ENCODE measurements around the gene IGSF3. TPM values are rescaled to one million over a fixed set of nuclear protein-coding genes. Genes with fewer than 3 reads are reported as not detected.
"Not testable (repeated sequence)": the region's sequence is repeated elsewhere in the genome, so short reads cannot be mapped to it uniquely, and the experiment has no call there.

The IGSF3 gene
- polyA plus RNA-seq, 4 donors = 29.5 to 31.4 (median 30.4) TPM

DNA sequence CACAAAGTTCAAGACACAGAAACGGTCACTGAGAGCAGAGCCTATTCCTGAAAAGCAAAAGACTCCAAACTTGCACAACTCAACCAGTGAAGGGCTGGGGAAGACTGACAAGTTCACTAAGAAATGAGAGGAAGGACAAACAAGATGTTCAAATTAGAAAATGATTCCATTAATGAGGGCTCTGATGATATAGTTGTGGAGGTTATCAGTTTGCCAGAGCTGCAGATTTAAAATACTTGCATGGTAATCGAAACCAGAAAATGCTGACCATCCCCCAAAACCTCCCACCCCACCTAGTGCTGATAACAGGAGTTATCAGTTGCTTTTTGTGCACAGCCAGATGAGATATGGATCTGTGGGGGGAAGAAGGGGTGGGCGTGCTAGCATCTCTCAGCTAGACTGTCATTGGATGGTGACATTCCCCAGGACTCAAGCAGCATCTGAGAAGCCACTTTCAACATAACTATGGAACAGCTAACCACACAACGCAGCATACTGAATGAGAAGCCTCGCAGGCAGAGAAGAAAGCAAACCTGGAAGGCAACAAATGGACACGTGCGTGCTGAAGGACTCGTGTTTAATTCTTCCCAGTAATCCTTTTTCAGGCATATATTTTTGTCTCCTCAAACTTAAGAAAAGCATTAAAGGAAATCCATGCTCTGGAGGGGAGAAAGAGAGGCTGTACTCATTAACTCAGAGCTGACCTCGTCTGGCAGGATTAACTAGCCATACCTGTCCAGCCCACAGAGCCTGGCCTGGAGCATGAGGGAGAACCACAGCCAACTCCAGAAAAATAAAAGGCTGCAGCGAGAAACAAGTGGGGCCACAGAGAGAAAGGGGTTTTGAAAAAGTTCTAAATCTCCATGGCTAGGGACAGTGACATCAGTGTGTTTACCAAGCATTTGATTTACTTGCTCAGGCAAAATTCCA is 35.3 kb downstream of the IGSF3 start:
- not testable (repeated sequence) for DNase-seq (ENCODE audit: low read depth in 4 of 4, low spot score in 3 of 4)

DNA sequence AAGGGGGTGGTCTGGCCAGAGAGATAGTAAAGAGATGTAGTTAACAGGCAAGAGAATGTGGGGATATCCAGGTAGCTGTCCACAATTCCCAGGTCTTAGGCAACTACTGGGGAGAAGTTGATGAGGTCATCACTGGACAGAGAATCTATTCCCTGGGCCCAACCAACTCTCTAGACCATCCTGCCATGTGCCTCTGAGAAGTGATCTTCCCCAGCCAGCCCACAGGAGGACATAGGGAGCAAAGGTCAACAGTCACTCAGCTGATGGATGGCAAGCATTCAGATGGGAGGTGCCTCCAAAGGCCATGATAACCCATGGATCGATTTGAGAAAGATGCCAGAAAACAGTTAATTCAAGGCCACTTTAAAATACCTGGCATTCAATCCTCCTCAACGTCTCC is 36.0 kb downstream of the IGSF3 start:
- not testable (repeated sequence) for DNase-seq (ENCODE audit: low read depth in 4 of 4, low spot score in 3 of 4)

DNA sequence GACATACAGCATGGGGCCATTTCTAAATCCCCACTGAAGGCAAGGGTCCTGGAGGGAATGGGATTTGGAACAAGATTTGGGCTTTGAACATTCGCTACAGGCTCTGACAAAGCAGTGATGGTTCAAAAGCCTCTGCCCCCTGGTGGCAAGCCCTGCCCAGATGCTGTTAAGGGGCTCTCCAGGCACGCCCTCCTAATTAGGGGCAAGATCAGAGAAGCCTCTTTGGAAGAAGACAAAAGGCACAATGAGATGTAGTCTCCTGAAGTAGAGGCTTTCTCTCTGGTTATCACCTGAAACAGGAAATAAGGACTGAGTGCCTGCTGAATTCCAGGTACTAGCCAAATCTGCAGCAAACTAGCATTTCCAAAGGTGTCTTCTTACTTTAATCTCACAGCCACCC is 37.5 kb downstream of the IGSF3 start:
- DNase-seq (ENCODE audit: low read depth in 4 of 4, low spot score in 3 of 4) = not testable (repeated sequence)

DNA sequence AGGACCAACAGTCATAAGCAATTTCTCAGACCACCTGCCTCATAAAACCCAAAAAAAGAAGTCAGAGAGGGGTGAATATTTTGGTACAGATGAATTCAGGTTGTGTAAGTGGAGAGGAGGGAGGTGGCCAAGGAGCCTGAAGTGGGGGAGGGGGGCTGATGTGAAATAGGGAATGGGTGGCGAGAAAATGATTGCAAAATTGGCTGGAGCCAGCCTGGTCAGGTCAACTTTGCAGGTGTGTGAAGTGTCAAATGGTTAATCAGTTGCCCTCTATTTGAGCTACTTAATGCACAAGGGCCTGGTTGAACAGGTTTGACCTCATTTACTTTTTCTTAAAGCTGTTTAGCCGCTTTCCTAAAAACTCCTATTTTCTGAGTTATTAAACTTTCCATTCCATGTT is 38.1 kb downstream of the IGSF3 start:
- DNase-seq (ENCODE audit: low read depth in 4 of 4, low spot score in 3 of 4) = not testable (repeated sequence)

DNA sequence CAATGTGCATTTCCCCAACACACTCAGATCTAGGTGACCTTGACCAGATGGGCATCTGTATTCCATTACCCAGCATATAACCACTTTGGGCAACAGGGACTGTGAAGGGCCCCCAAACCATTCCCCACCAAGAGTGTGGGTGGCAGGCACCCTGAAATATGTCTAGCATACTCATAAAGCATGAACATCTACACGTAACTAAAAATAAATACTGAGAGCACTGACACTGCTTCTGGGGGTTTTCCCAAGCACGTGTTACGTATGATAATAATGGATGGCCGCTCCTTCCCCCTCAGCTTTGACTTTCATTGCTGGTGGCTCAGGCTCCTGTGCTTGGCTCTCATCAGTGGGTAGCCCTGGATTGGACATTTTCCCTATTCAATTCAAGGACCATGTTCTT is 39.1 kb downstream of the IGSF3 start:
- no peak for DNase-seq (ENCODE audit: low read depth in 4 of 4, low spot score in 3 of 4)

DNA sequence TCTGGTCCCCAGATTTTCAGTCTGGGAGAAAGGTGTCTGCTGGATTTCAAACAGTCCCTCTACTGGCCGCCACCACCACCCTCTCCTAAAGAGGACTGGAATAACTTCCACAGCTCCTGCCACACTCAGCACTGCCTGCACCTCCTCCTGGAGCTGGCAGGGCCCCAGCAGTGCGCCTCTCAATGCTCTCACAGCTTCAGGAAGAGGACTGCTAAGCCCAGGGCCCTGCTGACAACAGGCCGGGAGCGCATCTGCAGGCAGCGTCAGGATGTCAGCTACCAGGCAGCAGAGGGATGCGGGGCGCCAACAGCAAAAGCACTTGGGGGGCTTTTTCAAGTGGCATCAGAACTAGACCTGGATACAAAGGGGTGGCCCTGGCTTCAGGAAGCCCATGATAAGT is 40.2 kb downstream of the IGSF3 start:
- DNase-seq (ENCODE audit: low read depth in 4 of 4, low spot score in 3 of 4) = not testable (repeated sequence)

DNA sequence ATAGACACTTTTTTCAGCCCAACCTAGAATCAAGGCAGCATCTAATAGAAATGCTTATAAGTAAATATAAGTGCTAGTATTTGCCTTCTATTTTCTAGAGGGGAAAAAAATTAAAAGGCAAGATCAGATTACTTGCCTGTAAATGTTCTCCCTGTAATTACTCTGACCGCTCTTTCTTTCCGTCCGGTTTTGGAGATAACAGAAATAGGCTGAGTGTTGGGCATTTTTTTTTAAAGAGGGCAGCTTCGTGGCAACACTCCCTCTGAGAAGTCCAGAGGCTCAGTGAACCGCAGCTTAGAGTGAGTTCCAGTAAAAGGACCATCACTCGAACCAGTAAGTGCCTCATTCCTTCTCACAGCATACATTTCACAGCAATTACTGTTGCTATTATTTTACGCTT is 40.6 kb downstream of the IGSF3 start:
- not testable (repeated sequence) for DNase-seq (ENCODE audit: low read depth in 4 of 4, low spot score in 3 of 4)

DNA sequence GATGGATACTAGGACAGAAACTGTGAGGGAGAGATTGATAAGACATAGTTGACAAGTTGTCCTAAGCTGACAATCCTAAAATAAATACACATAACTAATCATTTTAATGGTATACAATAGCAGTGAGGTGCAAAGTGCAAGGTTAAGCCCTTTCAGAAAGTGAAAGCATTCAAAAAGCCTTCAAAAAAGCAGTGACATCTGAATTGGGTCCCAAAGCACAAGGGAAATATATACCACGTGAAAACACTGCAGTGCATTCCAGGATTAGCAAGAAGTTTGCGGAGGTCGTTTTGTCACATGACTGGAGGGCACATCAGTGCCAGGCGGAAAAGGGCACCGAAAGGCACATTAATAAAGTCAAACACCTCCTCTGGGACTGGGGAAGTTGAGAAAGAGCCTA is 42.4 kb downstream of the IGSF3 start:
- not testable (repeated sequence) for DNase-seq (ENCODE audit: low read depth in 4 of 4, low spot score in 3 of 4)

DNA sequence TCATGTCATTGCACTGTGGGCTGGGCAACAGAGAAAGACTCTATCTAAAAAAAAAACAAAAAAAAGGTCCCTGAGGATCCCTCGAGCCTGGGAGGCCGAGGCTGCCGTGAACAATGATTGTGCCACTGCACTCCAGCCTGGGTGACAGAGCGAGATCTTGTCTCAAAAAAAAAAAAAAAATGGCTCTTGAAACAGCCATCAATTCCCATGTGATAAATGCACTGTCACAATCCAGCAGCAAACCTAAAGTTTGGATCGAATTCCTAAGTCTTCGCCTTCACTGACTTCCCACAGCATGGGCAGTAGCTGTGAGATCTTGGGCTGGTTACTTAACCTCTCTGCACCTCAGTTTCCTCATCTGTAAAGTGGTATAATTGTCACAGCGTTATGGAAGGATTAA is 43.5 kb downstream of the IGSF3 start:
- no peak for DNase-seq (ENCODE audit: low read depth in 4 of 4, low spot score in 3 of 4)

DNA sequence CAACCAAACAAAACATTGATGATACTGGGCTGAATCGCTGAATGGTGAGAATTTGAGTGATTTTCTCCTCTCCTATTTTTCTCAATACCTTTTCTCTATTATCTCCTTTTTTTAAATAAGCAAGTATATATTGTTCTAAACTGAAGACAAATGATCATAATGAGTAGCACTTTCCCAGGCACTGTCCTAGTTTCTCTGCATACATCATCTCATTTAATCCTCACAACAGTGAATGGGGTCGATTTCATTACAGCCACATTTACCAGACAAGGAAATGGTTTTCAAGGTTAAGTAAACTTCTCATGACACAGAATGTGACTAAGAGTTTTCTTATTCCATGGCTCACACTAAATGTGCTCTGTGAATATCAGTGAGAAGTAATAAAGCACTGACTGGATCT is 45.0 kb downstream of the IGSF3 start:
- DNase-seq (ENCODE audit: low read depth in 4 of 4, low spot score in 3 of 4) = not testable (repeated sequence)

DNA sequence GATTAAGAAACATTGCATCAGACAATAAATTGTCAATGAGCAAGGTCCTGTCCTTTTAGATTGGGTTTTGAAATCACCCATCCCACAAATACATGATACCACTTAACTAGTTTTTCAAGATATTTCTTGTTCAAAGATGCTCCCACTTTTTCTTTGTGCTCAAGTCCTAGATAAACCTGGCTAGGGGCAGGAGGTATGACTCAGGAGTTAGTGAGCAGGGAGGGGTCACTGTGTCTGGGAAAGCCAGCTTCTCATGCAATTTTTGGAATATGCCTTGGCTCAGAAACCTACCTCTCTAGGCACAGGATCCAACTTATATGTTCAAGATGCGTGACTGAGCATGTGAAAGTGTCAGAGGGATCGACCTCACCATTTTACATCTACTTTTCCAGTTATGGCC is 45.8 kb downstream of the IGSF3 start:
- not testable (repeated sequence) for DNase-seq (ENCODE audit: low read depth in 4 of 4, low spot score in 3 of 4)

DNA sequence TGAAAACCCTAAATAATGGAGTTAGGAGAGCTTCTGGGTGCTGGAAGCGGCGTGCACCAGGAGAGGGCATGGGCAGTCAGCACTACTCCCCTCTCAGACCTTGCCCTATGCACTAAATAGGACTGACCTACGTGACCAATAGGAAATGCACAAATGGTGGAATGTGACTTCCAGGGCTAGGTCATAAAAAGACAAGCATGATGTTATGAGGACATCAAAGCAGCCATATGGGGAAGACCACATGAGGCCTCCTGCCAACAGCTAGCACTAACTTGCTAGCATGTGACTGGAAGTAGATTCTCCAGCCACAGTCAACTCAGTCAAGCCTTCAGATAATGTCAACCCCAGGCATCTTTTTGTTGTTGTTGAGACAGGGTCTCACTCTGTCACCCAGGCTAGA is 47.1 kb downstream of the IGSF3 start:
- DNase-seq (ENCODE audit: low read depth in 4 of 4, low spot score in 3 of 4) = not testable (repeated sequence)

DNA sequence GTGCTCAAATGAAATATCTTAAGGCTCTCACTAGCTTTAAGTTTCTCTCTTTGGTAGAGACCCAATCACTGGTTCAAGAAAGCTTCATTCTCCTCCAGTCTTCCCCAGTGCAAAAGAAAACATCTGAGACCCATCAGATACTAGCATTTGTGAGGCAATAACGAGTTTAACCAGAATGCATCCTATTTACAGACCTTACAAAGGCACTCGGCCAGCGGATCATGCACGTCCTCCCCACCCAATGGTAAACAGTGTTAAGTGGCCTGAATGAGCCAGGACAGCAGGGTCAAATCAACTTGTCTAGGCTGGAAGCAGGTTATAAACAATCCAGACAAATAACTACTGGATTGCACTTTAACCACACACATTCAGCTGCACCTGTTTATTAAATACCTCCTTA is 48.4 kb downstream of the IGSF3 start:
- not testable (repeated sequence) for DNase-seq (ENCODE audit: low read depth in 4 of 4, low spot score in 3 of 4)

DNA sequence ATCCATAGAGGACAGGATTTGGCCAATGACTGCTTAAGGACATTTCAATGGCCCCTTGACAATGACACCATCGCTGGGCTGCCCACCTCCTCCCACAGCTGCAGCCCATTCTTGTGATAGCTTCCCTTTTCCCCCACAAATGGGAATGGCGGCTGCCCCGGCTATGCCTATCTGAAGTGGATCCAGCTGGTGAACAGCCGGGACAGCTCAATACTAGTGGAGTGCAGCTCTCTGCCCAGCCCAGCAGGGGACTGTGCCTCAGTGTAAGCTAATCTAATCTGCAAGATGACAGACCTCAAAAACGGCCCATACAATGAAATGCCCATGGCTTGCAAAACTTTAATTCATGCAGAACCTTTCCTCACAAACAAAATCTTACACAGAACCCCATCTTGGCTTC is 49.7 kb downstream of the IGSF3 start:
- not testable (repeated sequence) for DNase-seq (ENCODE audit: low read depth in 4 of 4, low spot score in 3 of 4)

DNA sequence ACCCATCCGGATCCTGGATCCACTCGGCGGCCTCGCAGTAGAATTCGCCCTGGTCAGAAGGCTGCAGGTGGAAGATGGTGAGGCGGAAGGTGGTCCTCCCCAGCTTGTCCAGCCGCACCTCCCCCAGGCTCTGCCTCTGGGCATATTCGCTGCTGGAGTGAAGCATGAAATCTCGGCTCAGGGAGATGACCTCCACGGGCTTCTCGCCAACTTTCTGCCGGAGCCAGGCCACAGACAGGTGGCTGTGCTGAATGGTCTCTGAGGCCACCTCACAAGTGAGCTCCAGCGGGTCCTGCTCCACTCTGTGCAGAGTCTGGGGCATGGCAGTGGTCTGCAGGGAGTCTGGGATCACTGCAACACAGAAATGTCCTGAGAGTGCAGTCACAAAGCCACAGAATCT is 53.7 kb downstream of the IGSF3 start:
- not testable (repeated sequence) for DNase-seq (ENCODE audit: low read depth in 4 of 4, low spot score in 3 of 4)

DNA sequence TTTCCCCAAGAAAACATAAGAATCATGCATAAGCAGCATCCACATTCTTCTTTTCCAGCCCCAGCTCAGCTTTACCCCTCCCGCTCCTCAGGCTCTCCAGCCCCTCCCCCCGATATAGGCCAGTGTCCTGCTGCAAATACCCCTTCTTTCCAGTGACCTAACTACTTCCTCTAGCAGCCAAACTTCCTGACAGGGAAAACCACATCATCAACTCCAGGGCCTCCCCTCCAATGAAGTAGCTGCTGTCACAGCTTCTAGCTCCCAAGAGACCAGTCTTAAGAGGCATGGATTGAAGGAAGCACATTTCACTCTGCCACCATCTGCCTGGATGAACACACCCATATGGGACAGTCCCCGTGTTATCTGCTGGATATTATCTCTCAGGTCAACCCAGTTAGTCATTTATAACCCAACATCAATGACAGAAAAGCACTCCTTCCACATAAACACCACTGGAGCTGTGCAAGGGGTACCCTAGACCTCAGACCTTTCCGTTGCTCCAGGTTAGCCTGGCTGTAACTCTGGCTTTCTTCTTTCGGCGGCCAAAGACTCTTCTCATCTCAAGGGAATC is 57.6 kb downstream of the IGSF3 start:
- DNase-seq (ENCODE audit: low read depth in 4 of 4, low spot score in 3 of 4) = not testable (repeated sequence)

DNA sequence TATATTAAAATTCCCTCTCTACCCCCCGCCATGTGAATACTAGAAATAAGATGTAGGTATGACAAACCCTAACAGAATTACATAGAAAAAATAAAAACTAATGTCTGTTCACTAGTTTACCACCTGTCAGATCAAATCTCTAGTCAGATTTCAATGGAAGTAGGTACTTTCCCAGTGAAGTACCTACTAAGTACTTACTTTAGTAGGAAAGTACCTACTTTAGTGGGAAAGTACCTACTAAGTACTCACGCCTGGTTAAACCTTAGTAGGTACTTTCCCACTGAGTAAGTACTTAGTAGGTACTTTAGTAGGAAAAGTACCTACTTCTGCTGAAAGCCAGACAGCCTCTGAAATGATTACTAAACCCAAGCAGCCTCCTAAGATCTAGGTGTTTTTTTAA is 58.7 kb downstream of the IGSF3 start:
- not testable (repeated sequence) for DNase-seq (ENCODE audit: low read depth in 4 of 4, low spot score in 3 of 4)

DNA sequence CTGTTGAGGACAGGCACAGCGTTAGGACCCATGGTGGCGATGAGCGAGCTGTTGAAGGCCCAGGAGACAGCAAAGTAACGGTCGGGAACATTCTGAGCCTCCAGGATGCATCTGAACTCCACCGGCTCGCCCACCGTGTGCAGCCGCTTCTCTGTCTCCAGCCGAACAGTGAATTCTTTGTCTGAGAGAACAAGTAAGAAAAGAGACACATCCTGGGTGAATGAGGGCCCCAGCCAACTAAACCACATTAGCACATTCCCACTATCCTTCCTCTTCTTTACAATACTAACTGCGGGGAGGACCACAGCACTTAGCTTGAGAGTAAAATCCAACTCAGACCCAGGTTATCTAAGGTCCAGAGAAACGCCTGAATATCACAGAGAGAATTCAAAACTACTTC is 59.4 kb downstream of the IGSF3 start:
- DNase-seq (ENCODE audit: low read depth in 4 of 4, low spot score in 3 of 4) = not testable (repeated sequence)

DNA sequence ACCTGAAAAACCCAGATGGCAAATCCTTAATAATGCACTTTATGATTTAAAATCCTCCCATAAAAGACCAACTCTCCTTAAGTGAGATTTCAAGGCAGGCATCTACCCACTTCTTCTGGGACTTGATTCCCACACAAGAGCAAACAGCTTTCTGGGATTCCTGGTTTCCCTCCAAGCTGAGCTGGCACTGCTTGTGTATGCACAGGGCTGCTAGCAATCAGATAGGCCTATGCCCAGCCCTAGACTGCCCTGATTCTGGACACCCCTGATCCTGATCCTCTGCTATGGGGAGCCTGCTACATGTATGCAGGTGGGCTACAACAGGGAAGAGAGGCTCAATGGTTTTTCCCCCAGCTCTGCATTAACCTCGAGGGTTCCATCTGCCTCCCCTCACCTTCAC is 60.1 kb downstream of the IGSF3 start:
- DNase-seq (ENCODE audit: low read depth in 4 of 4, low spot score in 3 of 4) = not testable (repeated sequence)

DNA sequence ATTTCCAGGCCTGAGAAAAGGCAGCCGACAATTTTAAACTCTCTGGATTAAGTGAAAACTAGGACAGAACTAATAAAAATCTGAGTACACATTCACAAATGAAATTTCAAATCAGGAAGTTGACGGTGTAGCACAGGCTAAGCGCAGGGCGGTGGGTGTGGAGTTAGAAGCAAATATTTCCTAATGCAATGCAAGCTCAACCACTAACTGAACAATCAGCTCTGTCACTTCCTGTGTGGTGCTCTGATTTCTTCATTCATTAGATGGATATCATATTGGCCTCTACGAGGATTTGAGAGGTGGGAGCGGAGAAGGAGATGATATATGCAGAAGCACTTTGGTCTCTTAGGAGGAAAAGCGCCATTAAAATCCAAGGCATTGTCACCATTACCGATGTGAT is 61.5 kb downstream of the IGSF3 start:
- DNase-seq (ENCODE audit: low read depth in 4 of 4, low spot score in 3 of 4) = not testable (repeated sequence)

DNA sequence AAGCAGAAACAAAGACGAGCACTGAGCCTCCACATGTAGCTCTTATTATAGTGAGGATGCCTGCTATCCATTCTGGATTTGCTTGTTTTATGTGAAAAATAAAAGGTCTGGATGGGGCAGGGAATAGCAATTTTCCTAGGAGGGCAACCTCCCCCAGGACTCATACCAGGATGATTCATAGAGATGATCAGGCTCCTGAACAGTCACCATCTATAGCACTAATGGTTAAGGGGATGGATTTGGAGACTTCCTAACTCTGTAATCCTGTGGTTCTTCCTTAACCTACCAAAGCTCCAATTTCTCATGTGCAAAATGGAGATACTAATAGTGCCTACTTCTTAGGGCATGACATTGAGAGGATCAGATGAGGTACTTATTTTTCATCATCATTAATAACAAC is 62.2 kb downstream of the IGSF3 start:
- no peak for DNase-seq (ENCODE audit: low read depth in 4 of 4, low spot score in 3 of 4)

DNA sequence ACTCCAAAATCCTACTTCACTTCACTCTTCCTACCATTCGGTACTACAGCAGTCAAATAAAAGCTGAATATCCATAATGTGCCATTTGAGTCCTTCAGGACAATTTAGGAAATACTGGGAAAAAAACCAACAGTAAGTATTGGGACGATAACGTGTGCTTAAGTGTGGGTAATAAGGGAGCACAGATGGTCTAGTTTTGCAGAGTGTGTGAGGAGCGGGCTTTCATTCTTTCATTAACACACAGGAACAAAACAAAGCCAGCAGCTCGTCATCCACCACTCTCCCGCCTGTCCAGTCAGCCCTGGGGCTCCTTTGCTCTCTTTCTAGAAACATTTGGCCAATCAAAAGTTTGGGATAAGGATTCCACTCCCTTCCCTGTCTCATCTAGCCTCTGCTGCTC is 63.1 kb downstream of the IGSF3 start:
- DNase-seq (ENCODE audit: low read depth in 4 of 4, low spot score in 3 of 4) = not testable (repeated sequence)
